GM19463 (cell line): Measurements from ENCODE around the gene RFT1.

Experiments used
- ATAC-seq: cut with Tn5 transposase; IDR thresholded peaks from one replicate; pipeline ENCODE4 v1.9.1; 2021; ENCODE audit warnings: mild to moderate bottlenecking, moderate library complexity; ENCODE audit not compliant: unreplicated experiment

Gene RFT1

GRCh38 chr3:53150247-53151085, 20.2 kb upstream of the RFT1 start:
- no peak for ATAC-seq

DNA sequence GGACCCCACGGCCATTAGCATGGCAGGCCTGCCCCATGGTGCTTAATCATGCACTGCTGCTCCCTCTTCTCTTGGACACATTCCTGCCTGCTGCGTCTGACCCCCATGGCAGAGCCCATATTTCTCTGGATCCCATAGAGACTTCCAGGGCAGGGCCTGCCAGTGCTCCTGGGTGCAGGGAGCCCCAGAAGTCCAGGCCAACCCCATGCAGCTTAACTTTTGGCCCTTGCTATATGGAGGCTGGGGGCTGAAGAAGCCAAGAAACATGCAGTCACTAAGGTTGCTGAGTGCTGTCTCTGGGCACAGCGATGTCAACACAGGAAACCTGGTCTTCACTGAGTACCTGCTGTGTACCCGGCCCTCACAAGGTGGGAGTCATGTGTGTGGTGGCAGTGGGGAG, 19.5 kb upstream of the RFT1 start:
- ATAC-seq, result no peak

DNA sequence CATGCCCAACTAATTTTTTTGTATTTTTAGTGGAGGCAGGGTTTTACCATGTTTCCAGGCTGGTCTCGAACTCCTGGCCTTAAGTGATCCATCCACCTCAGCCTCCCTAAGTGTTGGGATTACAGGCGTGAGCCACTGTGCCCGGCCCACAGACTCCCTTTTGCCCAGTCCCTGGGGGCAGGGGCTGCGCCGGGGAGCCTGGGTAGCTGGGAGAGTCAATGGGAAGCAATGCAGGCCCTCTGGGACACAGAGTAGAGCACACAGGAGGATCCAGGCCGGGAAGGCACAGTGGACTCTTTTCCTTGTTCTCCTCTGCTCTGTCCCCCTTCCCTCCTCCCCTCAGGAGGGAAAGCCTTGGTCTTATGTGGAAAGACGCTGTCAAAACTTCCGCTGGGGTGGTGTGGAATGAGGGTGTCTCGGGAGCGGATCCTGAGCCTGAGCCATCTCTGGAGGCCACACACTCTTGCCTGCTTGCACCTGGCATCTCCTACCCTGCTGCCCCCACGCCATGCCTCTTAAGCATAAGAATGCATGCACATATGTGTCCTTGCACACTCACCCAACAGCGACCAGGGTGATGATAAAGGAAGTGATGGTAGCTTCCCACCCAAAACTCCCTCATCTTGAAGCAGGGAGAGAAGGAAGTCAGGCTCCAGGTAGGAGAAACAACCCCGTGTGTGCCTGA, 18.9 kb upstream of the RFT1 start:
- ATAC-seq, result no peak

GRCh38 chr3:53147903-53148400, 17.7 kb upstream of the RFT1 start:
- ATAC-seq, result no peak

- no peak for ATAC-seq
These were observed 17.1 kb upstream of the RFT1 start for GRCh38 chr3:53147151-53147902.

- ATAC-seq, result no peak
These were observed 16.2 kb upstream of the RFT1 start for GRCh38 chr3:53146319-53146891.

GRCh38 chr3:53145713-53146080, 15.5 kb upstream of the RFT1 start:
- ATAC-seq, result no peak

DNA sequence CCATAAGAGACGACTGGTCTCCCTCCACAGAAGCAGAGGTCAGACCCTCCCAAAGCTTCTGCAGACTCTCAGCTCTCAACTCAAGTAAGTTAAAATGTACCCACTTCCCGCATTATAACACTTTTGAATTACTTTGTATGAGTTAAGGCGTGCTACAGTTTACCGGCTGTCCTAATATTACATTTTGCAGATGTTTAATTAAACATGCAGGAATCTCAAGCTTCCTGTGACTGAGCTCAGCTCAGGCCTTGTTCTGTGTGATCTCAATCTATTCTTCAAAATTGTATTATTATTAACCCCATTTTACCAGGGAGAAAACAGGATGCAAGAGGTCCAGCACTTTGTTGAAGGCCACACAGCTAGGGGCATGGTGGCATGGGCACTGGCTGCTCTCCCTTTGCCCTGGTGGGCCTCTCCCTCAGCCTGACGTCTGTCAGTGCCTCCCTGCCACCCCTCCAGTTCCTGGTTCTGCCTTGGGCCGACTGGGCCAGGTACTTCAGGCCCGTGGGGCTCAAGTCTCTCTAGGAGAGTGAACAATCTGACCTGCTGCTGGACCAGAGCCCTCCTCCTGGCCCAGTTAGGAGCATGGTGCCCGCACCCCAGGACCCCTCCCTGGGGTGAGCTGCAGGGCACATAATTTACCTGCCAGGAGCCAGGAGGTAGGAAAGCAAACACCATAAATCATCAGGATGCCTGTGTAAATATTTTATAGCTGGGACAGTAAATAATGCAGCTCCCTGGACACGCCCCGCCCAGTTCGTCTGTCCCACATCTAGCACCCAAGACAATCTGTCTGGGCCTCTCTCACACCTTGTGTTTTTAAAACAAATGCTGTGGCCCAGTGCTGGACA, 14.9 kb upstream of the RFT1 start:
- ATAC-seq, result no peak

- no peak for ATAC-seq
These were observed 14.2 kb upstream of the RFT1 start for GRCh38 chr3:53144446-53144845.

DNA sequence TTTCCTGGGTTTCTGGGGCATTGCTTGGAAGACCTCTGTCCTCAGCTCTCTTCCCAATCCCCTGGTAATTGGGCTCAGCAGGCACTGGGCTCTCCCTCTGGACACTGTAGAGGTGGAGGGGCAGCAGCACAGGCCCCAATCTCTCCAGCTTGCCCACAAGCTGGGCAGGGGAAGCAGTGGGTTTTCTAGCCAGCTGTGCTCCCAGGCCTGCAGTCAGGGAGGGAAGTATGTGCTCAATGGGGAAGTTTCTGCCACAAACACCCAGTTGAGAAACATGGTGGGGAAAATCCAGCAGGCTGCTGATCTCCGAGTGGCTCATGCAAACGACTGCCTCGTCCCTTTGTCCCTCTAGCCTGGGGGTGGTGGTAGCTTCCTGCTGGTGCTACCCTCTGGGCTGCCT, 12.8 kb upstream of the RFT1 start:
- ATAC-seq, result no peak

DNA sequence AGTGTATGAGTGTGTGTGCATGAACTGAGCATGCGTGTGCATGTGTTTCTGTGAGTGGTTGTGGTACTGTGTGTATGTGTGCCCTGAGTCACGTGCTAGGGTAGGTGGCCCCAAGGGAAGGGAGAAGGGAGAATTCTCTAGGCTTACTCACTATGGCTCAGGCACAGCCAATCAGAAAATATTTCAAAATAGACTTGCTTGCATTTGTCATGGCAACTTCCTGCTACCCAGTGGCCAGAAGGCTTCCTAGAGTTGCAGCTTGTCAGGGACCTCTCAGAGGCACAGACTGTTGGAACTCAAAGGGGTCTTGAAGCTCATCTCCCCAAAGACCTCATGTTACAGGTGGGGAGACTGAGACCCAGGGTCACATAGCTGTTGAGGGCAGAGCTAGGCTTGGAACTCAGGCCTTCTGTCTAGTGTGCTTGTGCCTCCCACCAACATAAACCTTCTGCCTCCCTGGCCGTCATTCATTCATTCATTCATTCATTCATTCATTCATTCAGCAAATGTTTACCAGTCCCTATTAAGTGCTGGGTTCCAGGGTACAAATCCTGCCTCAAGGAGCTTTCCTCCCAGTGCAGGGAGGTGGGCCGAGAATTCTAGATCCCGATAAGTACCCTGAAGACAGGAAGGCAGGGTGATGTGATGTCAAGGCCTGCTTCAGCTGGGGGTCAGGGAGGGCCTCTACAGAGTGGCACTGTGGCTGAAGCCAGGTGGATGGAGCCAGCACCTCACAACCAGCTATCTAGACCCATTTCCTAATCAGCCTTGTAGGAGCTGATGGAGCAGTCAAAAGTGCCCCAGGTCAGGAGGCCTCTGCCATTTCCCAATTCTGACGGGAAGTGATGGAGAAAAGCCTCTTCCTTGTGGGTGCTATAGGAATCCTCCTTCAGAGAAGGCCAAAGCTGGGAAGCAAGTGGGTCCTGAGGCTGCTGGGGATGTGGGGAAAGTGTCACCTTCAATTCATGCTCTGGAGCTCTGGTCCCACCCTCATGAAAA, 10.9 kb upstream of the RFT1 start:
- no peak for ATAC-seq

- ATAC-seq, result no peak
These were observed 9.9 kb upstream of the RFT1 start for GRCh38 chr3:53139906-53140846.

DNA sequence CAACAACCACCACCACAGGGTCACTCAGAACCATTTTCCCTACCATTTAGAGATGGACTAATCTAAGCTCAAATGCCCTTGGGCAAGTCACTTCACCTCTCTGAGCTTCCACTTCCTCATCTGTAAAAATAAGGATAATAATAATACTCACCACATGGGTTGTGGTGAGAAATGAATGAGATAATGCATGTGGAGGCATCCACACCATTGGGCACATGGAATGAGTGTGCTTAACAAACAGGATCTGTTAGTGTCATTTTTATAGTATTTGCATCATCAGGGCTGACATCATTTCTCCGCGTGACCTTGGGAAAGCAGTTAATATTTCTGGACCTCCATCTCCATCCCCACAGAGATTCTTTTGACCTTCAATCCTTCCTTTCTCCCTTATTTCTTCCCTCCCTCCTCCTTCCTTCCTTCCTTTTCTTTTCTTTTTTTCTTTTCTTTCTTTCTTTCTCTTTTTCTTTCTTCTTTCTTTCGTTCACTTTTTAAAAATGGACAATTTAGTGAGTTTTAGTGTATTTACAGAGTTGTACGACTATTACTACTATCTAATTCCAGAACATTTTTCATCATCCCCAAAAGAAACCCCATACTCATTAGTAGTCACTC, 7.7 kb upstream of the RFT1 start:
- no peak for ATAC-seq

DNA sequence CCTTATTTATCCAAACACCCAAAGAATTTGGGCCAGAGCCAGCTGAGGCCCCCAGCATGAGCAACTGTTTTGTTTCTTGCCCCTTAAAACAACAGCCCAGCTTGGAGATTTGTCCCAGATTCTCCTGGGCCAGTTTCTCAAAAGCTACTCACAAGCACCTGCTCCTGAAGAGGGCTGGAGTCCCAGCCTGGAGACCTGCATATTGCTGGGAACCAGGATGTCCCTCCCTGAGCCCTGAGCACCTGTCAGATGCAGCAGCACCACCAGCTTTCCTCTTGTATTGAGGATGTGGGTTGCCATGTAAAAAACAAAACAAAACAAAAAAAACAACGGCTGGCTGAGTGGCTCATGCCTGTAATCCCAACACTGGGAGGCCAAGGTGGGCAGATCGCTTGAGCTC, 7.0 kb upstream of the RFT1 start:
- ATAC-seq, result no peak

GRCh38 chr3:53134631-53135232, 4.5 kb upstream of the RFT1 start:
- peak; percentile 73 for ATAC-seq

DNA sequence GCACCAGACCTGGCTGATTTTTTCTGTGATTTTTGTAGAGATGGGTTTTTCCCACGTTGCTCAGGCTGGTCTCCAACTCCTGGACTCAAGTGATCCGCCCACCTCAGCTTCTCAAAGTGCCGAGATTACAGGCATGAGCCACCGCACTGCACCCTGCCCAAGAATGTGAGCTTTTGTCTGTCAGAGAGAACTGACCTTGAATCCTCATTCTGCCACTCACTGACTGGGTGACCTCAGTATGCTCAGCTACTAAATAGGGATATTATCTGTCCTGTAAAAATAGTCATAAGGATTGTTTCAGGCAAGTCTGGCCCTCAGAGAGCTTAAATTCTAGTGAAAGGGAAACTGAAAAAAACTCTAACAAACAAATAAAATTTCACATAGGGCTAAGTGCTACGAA, 2.1 kb upstream of the RFT1 start:
- ATAC-seq, result no peak

GRCh38 chr3:53131096-53131495, 861 bp upstream of the RFT1 start:
- ATAC-seq, result no peak
